CD4-positive, alpha-beta T cell (primary cell): ENCODE measurements around the gene TPO. TPM values are rescaled to one million over a fixed set of nuclear protein-coding genes. Genes with fewer than 3 reads are reported as not detected.

Source experiments
- ATAC-seq: fragments of 200-7000 bp; cut with Tn5 transposase; one replicate; pipeline ENCODE4 v1.10.0; 2022; ENCODE audit warnings: mild to moderate bottlenecking; ENCODE audit not compliant: poor library complexity
- CTCF ChIA-PET: fragments of 350-600 bp; sonication (Branson Sonifier 250); formaldehyde crosslinking; loops from one replicate; lab custom pipeline; 2021; ENCODE audit warnings: antibody characterized with exemption, inconsistent platforms; lab: Charles Lee
- POLR2A ChIA-PET: fragments of 350-600 bp; sonication (Branson Sonifier 250); formaldehyde crosslinking; loops from one replicate; lab custom pipeline; 2021; ENCODE audit warnings: antibody characterized with exemption, inconsistent platforms; lab: Charles Lee
- DNase-seq, 14 experiments: peaks; one replicate each; pipeline ENCODE4 v3.0.0-alpha.2; 2013 to 2020; ENCODE audit warnings: mixed read lengths in 2 of 14
- H3K27ac ChIP-seq, 2 donors: one replicate each; pipeline versions ENCODE4 v1.5.1 to v1.7.0; 2013; ENCODE audit warnings: low read length in 2 of 2, low read depth in 1 of 2, mild to moderate bottlenecking in 1 of 2
- H3K27me3 ChIP-seq, 2 experiments: 1 replicate in 1 of 2; 2 replicates in 1 of 2; pipeline versions ENCODE4 v1.6.1 to v1.7.0; 2013; ENCODE audit warnings: low read length in 2 of 2, control low read depth in 1 of 2, mild to moderate bottlenecking in 1 of 2, moderate library complexity in 1 of 2; ENCODE audit not compliant: insufficient read depth in 2 of 2, control insufficient read depth in 1 of 2
- H3K36me3 ChIP-seq: one replicate; pipeline ENCODE4 v1.6.1; 2013; ENCODE audit warnings: low read length, control low read depth; ENCODE audit not compliant: insufficient read depth
- H3K4me1 ChIP-seq: one replicate; pipeline ENCODE4 v1.6.1; 2013; ENCODE audit warnings: low read length, control low read depth; ENCODE audit not compliant: insufficient read depth
- H3K4me3 ChIP-seq: one replicate; pipeline ENCODE4 v1.5.1; 2013; ENCODE audit warnings: mild to moderate bottlenecking, low read length, moderate library complexity
- H3K9me3 ChIP-seq, 2 experiments: 1 replicate in 1 of 2; 2 replicates in 1 of 2; pipeline versions ENCODE4 v1.6.1 to v1.7.0; 2013; ENCODE audit warnings: low read length in 2 of 2, mild to moderate bottlenecking in 2 of 2, control low read depth in 1 of 2, moderate library complexity in 1 of 2; ENCODE audit not compliant: control insufficient read depth in 1 of 2, insufficient read depth in 1 of 2
- H3K27ac Mint-ChIP-seq: one replicate; pipeline ENCODE4 v1.8.0; 2020; ENCODE audit warnings: mixed read lengths
- H3K27me3 Mint-ChIP-seq: one replicate; pipeline ENCODE4 v1.8.0; 2021; ENCODE audit warnings: mixed read lengths
- H3K36me3 Mint-ChIP-seq: one replicate; pipeline ENCODE4 v1.8.0; 2021; ENCODE audit warnings: low read depth, mixed read lengths
- H3K4me1 Mint-ChIP-seq: one replicate; pipeline ENCODE4 v1.8.0; 2021; ENCODE audit warnings: low read depth, mixed read lengths
- H3K4me3 Mint-ChIP-seq: one replicate; pipeline ENCODE4 v1.8.0; 2020; ENCODE audit warnings: mild to moderate bottlenecking, mixed read lengths
- H3K9me3 Mint-ChIP-seq: one replicate; pipeline ENCODE4 v1.8.0; 2020; ENCODE audit warnings: mixed read lengths
- intact Hi-C, 2 experiments: fragments of 100-400 bp; cut with DNase I in 1 of 2; cut with micrococcal nuclease in 1 of 2; formaldehyde crosslinking; loops; one replicate each; pipeline versions ENCODE4 v1.15.1 to v1.9.0; 2023 to 2025; cut with DNase I, micrococcal nuclease
- total RNA-seq, 174 experiments: library from RNA in 2 of 174; stranded (reverse) in 2 of 174; gene quantifications; one replicate each; pipeline ENCODE4 v1.2.3 and lab custom pipeline; 2021 to 2026
- TF ChIP-seq, protein P1 (sequence below): fragments of 200-600 bp; IDR thresholded peaks from one replicate; pipeline ENCODE4 v1.8.0; 2022; ENCODE audit warnings: antibody characterized with exemption, mild to moderate bottlenecking

Gene TPO
- total RNA-seq, 2 experiments from 2014 or later = 0.27 TPM; not detected in 1

DNA sequence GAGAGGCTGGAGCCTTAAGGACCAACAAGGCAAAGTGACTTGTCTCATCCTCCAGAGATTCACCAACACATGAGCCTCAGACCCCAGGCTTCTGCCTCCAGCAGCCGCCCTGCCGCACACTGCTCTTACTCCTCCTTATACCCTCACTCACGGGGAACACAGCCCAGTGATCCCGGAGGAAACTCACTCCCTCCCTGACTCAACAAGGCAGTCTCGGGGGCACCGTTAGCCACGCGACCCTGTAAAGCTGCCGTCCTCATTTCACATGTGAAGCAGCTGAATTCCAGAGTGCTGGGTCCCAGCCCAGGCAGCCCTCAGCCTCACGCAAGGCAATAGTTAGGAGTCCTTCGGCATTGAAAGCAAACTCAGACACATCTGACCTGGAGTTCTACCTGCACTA is 129.7 kb downstream of the TPO start:
- H3K27me3 ChIP-seq = no peaks in the 10 kb centered on the region
- no peak overlapping the region for H3K4me3 ChIP-seq
- peaks cover 6% of the 10 kb centered on the region for H3K27me3 Mint-ChIP-seq
- H3K9me3 Mint-ChIP-seq = no peaks in the 10 kb centered on the region
- no peaks in the 10 kb centered on the region for H3K36me3 Mint-ChIP-seq
- intact Hi-C loops = loop anchor here in 1 of 2 experiments (10.0 kb wide), 1 partner anchor 1298 kb away; no protein-coding TSS in a partner anchor
- POLR2A ChIA-PET = no interaction called here
- CTCF ChIA-PET = no interaction called here
- no peaks in the 10 kb centered on the region for H3K9me3 ChIP-seq
- DNase-seq (no peak), ATAC-seq (no peak)
- peaks cover 11% of the 10 kb centered on the region for H3K4me1 ChIP-seq
- H3K4me1 Mint-ChIP-seq = peaks cover 8% of the 10 kb centered on the region
- no peak overlapping the region for H3K4me3 Mint-ChIP-seq
- no peak overlapping the region for H3K27ac Mint-ChIP-seq
- no peak overlapping the region for H3K27ac ChIP-seq
- H3K36me3 ChIP-seq = no peaks in the 10 kb centered on the region
- TF ChIP-seq, protein P1, sequence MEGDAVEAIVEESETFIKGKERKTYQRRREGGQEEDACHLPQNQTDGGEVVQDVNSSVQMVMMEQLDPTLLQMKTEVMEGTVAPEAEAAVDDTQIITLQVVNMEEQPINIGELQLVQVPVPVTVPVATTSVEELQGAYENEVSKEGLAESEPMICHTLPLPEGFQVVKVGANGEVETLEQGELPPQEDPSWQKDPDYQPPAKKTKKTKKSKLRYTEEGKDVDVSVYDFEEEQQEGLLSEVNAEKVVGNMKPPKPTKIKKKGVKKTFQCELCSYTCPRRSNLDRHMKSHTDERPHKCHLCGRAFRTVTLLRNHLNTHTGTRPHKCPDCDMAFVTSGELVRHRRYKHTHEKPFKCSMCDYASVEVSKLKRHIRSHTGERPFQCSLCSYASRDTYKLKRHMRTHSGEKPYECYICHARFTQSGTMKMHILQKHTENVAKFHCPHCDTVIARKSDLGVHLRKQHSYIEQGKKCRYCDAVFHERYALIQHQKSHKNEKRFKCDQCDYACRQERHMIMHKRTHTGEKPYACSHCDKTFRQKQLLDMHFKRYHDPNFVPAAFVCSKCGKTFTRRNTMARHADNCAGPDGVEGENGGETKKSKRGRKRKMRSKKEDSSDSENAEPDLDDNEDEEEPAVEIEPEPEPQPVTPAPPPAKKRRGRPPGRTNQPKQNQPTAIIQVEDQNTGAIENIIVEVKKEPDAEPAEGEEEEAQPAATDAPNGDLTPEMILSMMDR = no peak

DNA sequence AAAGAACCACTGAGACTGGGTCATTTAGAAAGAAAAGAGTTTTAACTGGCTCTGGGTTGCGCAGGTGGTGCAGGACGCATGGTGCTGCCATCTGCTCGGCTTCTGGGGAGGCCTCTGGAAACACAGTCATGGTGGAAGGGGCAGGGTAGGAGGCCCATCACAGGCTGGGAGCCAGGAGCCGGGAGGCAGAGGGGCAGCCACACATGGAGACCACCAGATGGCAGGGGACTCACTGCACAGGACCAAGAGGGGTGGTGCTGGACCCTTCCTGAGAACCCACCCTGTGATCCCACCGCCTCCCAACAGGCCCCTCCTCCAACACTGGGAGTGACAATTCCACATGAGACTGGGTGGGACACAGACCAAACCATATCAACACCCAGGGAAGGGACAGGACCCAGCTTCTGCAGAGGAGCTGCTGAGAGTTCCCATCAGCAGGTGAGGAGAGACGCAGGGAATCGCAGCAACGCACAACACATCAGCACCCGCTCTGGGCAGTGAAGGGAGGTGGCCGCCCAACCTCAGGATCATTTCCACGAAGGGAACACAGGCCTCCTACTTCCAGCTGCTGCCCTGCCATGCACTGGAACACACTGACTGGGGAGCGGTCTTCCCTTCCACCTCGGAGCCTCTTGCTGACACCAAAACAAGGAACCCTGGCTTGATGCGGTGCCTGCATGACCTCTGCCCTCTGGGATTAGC is 130.7 kb downstream of the TPO start:
- H3K9me3 ChIP-seq = no peaks in the 10 kb centered on the region
- Mint-ChIP-seq H3K27ac (no peak overlapping the region), H3K4me1 (peaks cover 8% of the 10 kb centered on the region), H3K4me3 (no peak overlapping the region), H3K9me3 (no peaks in the 10 kb centered on the region), H3K36me3 (no peaks in the 10 kb centered on the region), H3K27me3 (peaks cover 3% of the 10 kb centered on the region)
- no peaks in the 10 kb centered on the region for H3K27me3 ChIP-seq
- DNase-seq = no peak
- no peak overlapping the region for H3K27ac ChIP-seq
- peaks cover 11% of the 10 kb centered on the region for H3K4me1 ChIP-seq
- TF ChIP-seq, protein P1 = no peak
- POLR2A ChIA-PET = no interaction called here
- no peak for ATAC-seq
- H3K36me3 ChIP-seq = no peaks in the 10 kb centered on the region
- H3K4me3 ChIP-seq = no peak overlapping the region
- CTCF ChIA-PET = no interaction called here
- intact Hi-C loops = loop anchor here (2.0 to 10.0 kb wide), 2 partner anchors 829 to 1299 kb away; no protein-coding TSS in a partner anchor

- DNase-seq (no peak), ATAC-seq (no peak)
- intact Hi-C loops = loop anchor here (2.0 to 10.0 kb wide), 4 partner anchors 592 to 1300 kb away; partner anchors contain the start of gene SNTG2 (in 1 of the 2)
- H3K4me3 Mint-ChIP-seq = no peak overlapping the region
- Histone ChIP-seq H3K27me3 (no peaks in the 10 kb centered on the region), H3K4me3 (no peak overlapping the region), H3K27ac (no peak overlapping the region), H3K9me3 (no peaks in the 10 kb centered on the region), H3K36me3 (no peaks in the 10 kb centered on the region), H3K4me1 (peaks cover 11% of the 10 kb centered on the region)
- H3K27ac Mint-ChIP-seq = no peak overlapping the region
- TF ChIP-seq, protein P1 = no peak
- H3K36me3 Mint-ChIP-seq = no peaks in the 10 kb centered on the region
- ChIA-PET POLR2A (no interaction called here), CTCF (no interaction called here)
- H3K9me3 Mint-ChIP-seq = no peaks in the 10 kb centered on the region
- peaks cover 3% of the 10 kb centered on the region for H3K27me3 Mint-ChIP-seq
- H3K4me1 Mint-ChIP-seq = peaks cover 8% of the 10 kb centered on the region
Observed at GRCh38 chr2:1544478-1545069, 131.3 kb downstream of the TPO start.
